ENCODE measurements around the gene NEMF.
"Not testable (repeated sequence)": the region's sequence is repeated elsewhere in the genome, so short reads cannot be mapped to it uniquely, and the experiment has no call there.

The NEMF gene

DNA sequence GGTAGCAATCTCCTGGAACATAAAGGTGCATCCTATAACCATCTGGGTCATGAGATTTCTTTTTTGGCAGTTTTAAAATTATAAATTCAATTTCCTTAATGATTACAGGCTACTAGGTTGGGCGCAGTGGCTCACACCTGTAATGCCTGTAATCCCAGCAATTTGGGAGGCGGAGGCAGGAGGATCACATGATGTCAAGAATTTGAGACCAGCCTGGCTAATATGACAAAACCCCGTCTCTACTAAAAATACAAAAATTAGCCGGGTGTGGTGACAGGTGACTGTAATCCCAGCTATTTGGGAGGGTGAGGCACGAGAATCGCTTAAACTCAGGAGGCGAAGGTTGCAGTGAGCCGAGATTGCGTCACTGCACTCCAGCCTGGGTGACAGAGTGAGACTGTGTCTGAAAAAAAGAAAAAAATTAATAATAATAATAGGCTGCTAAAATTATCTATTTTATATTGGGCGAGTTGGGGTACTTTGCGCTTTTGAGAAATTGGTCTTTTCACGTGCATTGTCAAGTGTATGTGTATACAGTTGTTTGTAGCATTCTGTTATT is 23.1 kb upstream of the NEMF start:
- no peak for DNase-seq

DNA sequence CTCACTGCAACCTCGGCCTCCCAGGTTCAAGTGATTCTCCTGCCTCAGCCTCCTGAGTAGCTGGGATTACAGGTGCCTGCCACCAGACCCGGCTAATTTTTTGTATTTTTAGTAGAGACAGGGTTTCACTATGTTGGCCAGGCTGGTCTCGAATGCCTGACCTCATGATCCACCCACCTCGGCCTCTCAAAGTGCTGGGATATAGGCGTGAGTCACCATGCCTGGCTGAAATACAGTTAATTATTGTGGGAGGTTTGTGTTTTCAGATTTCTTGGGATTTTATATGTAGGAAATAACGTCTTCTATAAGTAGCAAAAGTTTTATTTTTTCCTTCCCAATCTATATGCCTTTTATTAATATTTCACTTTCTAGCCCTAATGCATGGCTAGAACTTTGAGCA is 21.0 kb upstream of the NEMF start:
- not testable (repeated sequence) for DNase-seq

GRCh38 chr14:49870908-49871307 is 18.3 kb upstream of the NEMF start:
- no peak for DNase-seq

DNA sequence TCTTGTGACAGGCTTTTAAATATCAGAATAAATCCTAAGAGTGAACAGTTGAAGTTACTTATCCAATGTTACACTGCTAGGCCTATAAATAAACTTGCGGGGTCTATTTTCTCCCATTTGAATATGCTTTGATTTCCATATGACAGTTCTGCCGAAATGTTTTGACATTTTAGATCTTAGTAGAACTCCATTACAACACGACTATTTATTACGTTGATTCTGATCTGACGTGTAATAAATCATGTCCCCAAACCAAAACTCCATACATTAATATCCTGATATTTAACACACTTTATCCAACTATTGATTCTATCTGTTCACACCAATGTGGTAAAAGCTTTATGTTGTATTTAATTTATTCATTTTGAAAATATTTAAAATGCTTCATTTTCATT is 16.1 kb upstream of the NEMF start:
- no peak for DNase-seq

DNA sequence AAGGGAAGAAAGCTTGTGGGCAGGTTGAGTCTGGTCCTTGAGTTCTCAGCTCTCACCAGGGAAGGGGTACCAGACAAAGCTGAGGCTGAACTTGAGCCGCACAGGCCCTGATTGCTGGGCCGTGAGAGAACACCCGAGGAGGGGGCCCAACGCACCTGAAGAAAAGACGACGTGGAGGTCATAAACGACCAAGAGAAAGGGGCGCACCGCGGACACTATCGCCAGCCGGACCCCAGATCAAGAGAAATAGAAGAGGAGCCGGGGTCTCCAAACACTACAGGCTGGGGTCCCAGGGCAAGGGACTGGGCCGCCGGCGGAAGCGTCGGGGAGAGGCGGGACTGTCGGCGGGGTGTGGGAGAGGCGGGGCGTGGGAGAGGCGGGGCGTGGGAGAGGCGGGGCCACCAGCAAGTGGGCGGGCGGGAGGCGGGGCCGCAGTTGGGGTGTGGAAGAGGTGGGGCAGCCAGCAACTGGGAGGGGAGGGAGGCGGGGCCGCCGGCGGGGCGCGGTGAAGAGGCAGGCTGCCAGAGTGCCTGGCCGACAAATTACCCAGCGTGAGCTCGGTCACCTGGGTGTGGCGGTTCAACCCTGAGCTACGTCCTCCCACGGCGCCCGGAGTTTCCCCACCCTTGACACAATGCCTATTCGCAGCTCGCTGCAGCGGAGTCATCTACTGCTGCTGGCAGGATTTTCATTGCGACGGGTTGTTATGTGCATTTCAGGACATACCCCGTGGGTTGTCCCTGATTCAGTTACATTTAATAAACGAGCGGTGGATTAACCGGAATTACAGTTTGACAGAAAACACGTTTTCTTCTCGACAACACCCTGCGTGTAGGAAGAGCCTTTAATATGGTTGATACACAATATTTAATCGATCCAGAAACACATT is 15.5 kb upstream of the NEMF start:
- DNase-seq: peak; percentile 94

- DNase-seq: peak; percentile 71
Measured at GRCh38 chr14:49865431-49865859, 12.9 kb upstream of the NEMF start.

GRCh38 chr14:49863487-49864281 is 11.1 kb upstream of the NEMF start:
- DNase-seq: no peak

GRCh38 chr14:49862089-49862673 is 9.6 kb upstream of the NEMF start:
- peak; percentile 93 for DNase-seq

DNA sequence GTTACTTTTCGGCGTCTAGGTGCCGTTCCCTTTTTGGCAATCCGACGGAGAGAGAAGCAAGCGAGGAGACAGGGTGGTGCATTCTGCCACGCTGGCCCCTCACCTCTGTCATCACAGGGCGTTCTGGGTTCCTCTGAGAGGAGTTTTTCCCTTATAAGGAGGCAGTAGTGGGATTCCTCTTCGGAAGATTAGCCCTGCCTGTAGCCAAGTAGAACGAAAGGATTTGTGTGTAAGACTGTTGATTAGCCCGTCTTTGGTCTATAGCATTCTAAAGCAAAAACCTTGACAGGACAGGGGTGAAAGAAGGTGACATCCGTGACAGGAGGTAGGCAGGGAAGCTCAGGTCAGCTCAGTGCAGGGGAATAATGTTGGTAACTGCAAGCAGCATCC is 9.1 kb upstream of the NEMF start:
- peak; percentile 90 for DNase-seq

DNA sequence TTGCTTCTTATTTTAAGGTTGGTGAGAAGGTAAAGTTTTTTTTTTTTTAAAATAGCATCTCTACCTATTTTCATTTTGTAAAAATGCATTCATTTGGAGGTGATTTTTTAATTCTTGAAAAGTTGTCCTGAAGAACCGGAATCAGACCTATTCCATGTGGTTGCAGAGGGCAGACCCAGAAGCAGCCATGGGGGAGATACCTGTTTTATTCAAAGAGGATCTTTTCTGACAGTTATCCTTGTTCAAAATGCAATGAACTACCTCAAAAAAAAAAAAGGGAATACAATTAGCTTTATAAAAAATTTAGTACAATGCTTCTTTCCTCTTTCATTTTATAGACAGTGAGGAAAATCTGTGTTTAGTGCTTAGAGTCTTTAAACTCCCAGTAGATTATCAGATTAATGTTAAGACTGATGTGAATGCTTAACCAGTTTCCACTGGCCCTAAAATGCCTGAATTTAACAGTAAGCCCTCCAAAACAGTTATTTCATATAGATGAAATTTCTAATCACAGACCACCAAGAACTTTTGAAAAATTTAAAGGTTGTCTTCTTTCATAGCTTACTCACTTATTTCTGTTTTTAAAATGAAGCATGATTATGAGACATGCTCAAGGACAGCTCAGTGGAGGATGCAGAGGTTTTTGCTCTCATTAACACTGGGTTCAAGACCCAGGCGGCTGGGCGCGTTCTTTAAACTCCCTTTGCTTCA is 8.6 kb upstream of the NEMF start:
- no peak for DNase-seq

- peak; percentile 30 for DNase-seq
Measured at GRCh38 chr14:49858383-49858782, 5.8 kb upstream of the NEMF start.

GRCh38 chr14:49857427-49858003 is 4.9 kb upstream of the NEMF start:
- no peak for DNase-seq

DNA sequence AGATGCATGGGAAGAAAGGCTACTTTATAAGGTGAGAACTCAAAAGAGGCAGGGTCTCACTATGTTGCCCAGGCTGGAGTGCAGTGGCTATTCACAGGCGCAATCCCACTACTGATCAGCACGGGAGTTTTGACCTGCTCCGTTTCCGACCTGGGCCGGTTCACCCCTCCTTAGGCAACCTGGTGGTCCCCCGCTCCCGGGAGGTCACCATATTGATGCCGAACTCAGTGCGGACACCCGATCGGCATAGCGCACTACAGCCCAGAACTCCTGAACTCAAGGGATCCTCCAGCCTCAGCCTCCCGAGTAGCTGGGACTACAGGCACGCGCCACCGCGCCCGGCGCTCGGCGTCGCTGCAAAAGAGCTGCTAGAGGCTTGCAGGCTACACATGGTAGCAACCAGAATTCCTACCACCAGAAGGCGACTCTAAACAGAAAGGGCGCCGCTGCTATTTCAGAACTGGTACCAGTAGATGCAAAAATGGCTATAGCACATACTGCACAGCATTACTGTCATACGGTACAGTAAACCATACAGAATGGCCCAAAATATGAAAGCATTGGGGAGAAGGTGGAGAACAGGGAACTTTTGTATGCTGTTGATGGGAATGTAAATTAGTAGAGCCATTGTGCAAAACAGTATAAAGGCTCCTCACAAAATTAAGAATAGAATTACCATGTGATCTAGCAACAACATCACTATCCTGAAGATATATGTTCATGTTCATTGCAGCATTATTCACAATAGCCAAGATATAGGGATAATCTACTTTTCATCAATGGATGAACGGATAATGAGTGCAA is 1.2 kb upstream of the NEMF start:
- peak; percentile 63 for DNase-seq

DNA sequence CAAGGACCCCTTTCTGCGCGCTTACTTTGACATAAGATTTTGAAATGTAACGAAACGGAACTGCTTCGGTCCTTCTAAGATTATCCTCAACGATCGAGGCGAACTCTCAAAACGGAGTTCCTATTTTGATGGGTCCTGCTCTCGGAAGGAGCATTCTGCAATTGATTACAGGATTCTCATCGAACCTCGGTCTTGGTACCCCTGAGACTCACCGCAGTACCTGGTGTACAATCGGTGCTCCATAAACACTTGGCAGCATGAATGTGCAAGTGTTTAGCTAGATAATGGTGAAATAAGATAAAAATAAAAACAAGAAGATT is 530 bp upstream of the NEMF start:
- no peak for DNase-seq

DNA sequence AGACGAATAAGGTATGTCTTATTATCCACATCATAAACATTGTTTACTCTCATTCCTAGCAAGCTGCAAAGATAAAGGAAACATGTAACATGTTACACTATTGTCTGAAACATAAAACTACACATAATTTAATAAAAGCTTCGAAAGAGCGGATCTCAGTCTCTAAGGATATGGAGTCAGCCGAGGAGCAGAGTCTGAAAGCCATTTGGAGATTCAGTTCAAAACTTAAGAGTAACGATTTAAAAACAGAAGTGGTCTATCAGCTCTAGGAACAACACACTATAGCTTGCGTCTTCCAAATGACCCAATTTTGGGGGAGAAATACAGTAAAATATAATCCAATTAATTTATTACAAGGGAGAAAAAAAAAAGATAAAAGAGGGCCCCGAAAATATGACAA is 775 bp downstream of the NEMF start:
- peak; percentile 36 for DNase-seq

DNA sequence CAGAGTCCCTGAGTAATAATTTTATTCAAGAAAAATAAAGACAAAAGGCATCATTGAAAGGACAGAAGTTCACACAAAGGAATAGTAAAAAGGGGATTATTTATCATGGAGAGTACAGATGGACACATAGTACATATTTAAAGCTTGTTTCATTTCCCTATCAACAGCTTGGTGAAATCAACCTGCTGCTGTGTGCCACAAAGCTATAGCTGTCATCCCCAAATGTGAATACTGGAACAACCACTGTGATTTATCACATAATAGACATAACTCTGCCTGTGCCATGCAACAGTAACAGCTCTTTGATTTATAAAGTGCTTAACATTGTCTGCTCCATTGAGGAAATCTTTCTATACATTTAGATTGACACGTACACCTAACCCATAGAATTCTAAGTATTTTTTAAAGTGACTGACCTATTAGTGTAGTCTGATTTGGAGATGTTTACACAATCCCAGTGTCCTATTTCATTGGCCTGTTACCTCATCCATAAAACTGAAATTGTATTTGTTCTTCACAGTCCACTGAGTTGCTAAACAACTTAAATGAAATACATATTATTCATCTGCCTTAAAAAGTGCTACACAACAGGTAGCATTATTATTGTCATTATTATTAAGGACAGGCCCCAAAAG is 3.3 kb downstream of the NEMF start:
- DNase-seq: no peak

DNA sequence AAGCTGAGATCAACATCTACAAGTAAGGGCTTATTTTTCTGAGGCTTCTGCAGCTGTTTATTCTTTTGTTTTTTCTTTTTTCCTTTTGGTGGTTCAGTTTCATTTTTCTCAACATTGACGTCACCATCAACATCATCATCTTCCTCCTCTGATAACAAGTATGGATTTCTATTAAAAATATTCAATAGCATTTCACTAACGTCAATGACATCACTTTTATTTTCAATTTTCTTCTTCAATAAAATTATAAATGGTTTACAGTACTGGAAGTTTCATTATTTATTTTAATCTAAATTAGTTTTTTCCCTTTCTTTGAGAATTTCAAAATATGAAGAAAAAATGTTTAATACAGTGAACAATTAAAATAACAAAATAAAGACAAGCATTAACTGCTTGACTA is 23.9 kb downstream of the NEMF start:
- no peak for DNase-seq

GRCh38 chr14:49820176-49820575 is 32.4 kb downstream of the NEMF start:
- no peak for DNase-seq

GRCh38 chr14:49816844-49817243 is 35.7 kb downstream of the NEMF start:
- no peak for DNase-seq

DNA sequence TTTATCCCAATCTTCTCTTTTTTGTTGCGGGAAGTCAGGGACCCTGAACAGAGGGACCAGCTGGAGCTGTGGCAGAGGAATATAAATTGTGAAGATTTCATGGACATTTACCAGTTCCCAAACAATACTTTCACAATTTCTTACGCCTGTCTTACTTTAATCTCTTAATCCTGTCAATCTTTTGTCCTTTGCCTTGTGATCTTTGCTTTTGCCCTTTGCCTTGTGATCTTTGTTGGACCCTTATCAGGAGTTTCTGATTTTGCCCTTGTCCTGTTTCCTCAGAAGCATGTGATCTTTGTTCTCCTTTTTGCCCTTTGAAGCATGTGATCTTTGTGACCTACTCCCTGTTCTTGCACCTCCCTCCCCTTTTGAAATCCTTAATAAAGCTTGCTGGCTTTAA is 36.5 kb downstream of the NEMF start:
- DNase-seq: not testable (repeated sequence)

DNA sequence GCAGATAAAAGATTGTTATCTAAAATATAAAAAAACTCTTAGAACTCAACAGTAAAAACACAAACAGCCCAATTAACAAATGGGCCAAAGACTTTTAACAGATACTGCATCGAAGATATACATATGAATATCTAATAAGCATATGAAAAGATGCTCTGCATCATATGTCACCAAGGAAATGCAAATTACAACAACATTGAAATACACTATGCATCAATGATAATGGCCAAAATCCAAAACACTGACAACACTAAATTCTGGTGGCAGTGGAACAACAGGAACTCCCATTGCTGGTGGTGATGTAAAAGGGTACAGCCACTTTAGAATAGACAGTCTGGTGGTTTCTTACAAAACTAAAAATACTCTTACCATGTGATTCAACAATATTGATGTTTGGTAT is 43.8 kb downstream of the NEMF start:
- DNase-seq: no peak
